ENCODE data around the gene RUFY1.

DNA sequence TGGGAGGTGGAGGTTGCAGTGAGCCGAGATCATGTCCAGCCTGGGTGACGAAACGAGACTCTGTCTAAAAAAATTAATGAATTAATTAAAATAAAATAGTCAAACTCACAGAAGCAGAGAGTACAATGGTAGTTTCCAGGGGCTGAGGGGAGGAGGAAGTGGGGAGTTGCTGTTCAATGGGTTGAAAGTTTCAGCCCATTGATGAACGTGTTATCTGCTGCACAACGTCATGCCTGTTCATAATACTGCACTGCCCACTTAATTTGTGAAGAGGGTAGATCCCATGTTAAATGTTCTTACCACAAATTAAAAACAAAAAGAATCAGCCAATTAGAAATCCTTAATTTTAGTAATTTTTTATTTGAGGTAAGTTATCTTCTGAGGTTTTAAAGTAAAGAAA lies 16.4 kb upstream of the RUFY1 start:
- TF ChIP-seq POLR2A (IDR thresholded peaks at IDR 0.05; ENCODE audit: low read depth, low read length) (no peak), POLR2AphosphoS5 (IDR thresholded peaks at IDR 0.05; ENCODE audit: low read depth, low read length) (no peak)

All from GM12892 (cell line).